Stimulated activated CD8-positive, alpha-beta memory T cell treated with anti-CD3 and anti-CD28 coated beads, Interleukin-15, amount 100 ng/mL, for 4 hours (primary cell): ENCODE measurements around the gene PFN3.
"Not testable (repeated sequence)": the region's sequence is repeated elsewhere in the genome, so short reads cannot be mapped to it uniquely, and the experiment has no call there.

ENCODE experiments used
- DNase-seq, 2 donors: peaks; one replicate each; pipeline ENCODE4 v3.0.0-alpha.2; 2020; ENCODE audit warnings: low read depth in 2 of 2

Gene PFN3

DNA sequence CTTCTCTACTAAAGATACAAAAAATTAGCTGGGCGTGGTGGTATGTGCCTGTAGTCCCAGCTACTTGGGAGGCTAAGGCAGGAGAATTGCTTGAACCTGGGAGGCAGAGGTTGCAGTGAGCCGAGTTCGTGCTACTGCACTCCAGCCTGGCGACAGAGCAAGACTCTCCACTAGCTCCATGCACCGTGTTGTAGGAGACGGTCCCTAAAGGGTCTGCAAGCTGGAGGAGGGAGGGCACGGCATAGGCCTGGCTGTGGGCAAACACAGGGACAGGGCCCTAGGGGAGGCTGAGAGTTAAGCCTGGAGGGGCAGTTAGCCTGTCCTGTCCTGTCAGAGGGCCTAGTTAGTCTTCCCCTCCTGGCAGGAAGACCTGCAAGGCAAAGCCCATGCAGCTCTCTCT, 39.7 kb downstream of the PFN3 start:
- not testable (repeated sequence) for DNase-seq

DNA sequence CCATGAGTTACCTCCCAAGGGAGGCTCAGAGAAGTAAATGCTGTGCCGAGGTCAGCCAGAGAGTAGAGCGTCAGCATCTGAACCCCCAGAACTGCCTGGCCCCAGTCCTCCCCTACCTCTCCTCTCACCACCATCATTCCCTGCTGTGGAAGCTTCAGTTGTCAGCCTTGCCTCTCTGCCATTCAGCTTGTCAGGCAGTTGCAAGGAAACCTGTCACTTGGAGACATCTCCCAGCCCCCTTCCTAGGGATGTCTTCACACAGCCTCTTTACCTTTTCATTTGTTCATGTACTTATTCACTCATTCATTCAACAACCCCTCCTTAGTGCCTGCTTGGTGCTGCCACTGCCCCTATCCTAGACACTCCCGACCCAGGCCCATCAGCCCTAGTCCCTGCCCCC, 40.6 kb downstream of the PFN3 start:
- no peak for DNase-seq

GRCh38 chr5:177359451-177359851, 41.0 kb downstream of the PFN3 start:
- no peak for DNase-seq

GRCh38 chr5:177358370-177358819, 42.1 kb downstream of the PFN3 start:
- no peak for DNase-seq

- DNase-seq, result peak; percentile 42 to 51
These were observed 42.8 kb downstream of the PFN3 start, which contains the start of gene RGS14 for GRCh38 chr5:177357459-177358351. Gene RGS14, plus strand, starts transcription at chr5:177357924. Its CDS starts 101 bp downstream, at chr5:177358025.

DNA sequence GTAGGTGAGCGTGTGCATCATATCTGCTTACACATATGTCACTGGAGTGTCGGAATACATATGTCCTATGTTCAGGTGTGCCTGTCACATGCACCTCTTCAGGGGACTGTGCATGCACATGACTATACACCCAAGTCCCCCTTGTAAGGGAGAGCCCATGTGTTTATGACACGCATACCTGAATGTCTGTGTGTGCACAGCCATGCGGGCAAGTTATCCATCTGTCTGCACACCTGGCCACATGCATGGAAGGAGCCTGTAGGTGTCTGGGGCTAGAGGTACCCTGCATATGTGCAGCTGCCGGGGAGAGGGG, 43.4 kb downstream of the PFN3 start:
- DNase-seq, result no peak

GRCh38 chr5:177356746-177357145, 43.7 kb downstream of the PFN3 start:
- DNase-seq, result no peak

GRCh38 chr5:177355868-177356168, 44.6 kb downstream of the PFN3 start:
- DNase-seq, result no peak

GRCh38 chr5:177355162-177355867, 45.1 kb downstream of the PFN3 start:
- no peak for DNase-seq

DNA sequence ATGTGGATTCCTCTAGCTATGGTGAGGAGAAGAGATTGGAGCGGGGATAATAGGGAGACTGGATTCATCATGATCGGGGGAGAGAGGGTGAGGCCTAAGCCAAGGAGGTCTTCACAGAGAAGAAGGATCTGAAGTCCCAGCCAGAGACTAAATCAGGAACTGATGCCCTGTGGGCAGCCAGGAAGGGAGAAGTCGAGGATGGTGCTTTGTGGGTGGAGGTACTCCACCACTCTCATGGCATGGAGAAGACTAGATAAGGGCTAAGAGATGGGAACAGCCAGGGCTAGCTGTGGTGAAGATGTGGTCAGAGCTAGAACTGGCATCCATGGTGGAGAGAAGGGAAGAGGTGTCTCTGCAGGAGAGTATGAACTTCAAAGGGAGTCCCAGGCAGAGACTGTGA, 45.8 kb downstream of the PFN3 start:
- no peak for DNase-seq

DNA sequence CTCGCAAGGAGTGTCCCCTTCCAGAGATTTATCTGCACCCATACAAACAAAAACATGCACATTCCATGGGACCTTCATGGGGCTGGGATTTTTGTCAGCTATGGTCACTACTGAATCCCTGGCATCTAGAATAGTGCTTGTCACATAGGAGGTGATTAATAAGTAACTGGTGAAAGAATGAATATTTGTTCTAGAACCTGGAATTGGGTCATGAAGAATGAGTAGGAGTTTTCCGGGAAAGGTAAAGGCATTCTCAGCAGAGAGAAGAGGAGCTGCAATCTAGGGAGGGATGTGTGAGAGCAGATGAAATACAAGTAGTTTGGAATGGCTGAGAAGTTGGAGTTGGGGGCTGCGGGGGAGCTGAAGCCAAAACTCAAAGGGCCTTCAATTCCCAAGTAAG, 46.2 kb downstream of the PFN3 start:
- no peak for DNase-seq

DNA sequence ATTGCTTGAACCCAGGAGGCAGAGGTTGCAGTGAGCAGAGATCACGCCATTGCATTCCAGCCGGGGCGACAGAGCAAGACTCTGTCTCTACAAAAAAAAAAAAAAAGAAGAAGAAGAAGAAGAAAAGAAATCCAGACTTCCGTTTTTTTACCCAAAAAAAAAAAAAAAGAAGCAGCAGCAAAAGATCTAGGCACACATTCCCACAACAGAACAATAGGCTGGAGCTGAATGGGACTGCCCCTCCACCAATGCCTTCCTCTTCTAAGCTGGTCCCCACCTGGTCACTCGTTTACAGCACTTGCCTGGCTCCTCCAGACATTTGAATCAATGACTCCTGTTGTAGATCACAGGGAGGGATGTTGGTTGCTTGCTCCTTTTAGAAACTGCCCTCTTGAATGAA, 47.4 kb downstream of the PFN3 start:
- DNase-seq, result no peak

DNA sequence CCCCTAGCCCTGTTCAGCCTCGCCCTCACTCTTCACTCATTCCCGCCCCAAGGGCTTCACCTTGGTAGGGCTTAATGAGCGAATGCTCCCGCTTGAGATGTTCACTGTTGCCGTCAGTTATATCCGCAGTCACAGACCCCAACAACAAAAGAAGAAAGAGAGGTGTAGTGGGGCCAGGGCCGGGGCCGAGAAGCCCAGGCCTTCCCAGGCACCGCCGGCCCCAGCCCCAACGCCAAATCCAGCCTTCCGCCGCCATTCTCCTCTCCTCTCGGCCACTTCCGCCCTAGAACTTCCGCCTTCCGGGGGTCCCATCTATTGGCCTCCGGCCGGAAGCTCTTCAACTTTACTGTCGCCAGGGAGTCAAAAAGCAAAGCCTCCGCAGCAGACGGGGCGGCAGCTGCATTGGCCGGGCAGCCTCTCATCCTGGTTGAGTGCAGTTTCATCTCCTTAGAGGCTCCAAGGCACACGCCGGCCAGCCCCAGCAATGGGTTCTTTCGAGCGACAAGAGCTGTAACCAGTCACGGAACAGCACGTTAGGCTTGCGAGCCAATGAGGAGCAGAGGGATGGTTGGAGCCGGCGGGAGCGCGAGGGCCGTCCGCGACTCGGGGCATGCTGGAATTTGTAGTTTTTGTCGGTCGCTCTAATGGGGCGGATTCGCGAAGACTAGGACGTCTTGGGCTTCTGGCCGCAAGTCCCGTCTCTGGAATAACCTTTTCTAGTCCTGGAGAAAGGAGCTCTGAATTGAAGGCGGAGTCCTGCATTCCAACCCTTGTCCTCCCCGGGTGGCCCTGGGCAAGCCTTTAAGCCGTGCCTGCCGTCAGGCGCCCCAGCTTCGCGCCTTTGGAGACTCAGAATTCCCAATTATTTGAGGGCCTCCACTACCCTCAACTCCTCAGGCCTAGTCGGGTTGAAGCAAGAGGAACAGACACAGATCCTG, 48.8 kb downstream of the PFN3 start, which contains the start of gene LMAN2:
Gene LMAN2 (minus strand): TSS at position 277 of the 938 bp plus-strand sequence. CDS start 21 bp downstream, at position 256.
- peak; percentile 79 to 83 for DNase-seq

DNA sequence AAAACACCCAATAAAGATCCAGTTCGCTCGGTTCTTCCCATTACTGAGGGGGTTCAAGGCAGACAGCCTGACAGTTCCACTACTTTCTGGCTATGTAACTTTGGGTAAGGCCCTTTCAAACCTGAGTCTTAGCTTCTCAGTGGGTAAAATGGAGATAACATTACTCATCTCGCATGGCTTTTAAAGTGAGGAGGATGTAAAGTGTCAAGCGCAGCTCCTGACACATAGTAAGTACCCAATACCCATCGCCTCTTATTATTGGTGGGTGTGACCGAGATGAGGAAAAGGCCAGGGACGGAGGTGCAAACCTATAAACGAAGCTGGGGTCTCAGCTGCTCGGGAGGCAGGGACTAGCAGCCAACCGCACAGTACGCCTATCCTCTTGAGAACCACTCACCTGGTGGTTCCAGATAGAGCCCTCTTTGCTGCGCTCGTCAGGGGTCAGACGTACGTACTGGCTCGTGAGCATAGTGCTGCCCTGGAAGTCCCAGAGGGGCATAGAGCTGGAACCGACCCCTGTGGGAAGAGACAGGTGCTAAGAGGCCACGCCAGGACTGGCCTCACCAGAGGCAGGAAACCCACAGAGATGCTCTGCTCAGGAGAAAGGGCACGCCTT, 49.6 kb downstream of the PFN3 start:
- DNase-seq, result no peak
